ENCODE data around the gene C5orf63. TPM values are rescaled to one million over a fixed set of nuclear protein-coding genes. Genes with fewer than 3 reads are reported as not detected.

The C5orf63 gene
- total and polyA plus RNA-seq, 9 of the 15 experiments (the other 6 are each of a cell fraction or from before 2014, with no cell fraction given): 1.8 to 24.6 (median 6.2) TPM

DNA sequence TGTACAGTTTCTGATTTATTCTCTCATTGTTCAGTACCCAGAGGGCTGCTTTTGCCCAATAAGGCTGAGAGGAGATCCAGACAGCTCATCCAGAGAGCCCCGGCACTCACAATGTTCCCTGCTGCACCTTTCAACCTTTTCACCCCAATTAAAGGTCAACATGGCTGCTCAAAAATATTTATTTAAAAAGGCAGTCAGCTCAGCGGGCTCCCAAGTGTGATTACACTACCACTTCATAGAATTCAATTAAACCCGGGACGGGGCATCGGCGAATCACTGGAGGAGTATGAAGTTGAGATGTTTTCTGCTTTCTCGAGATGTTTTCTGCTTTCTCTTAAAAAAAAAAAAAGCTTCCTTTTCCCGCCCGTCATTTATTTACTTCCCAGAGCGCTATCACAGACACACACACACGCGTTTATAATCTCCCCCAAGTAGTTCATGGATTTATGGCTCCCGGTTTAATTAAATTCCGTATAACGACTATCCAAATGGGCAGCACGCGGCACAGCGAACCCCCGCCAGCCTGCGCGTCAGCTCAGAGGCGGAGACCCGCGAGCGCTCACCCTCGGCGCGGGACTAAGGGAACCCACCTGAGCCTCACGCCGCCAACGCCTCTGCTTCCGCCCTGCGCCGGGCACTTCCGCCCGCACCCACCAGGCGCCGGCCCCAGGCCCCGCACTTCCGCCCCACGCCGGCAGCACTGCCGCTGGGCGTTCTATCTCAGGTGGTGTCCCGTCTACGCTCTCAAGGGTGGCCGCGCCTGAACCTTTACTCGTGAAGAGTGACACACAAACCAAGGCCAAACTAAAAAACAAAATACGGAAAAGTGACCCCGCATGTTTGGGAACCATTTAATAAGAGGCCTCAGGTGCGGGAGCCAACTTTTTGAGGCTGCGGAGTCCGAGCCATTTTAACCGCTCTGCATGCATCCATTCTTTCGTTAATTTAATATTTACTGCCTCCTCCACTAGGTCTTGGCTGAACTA is at the start of gene C5orf63 (continued):
- TF ChIP-seq, protein P1, sequence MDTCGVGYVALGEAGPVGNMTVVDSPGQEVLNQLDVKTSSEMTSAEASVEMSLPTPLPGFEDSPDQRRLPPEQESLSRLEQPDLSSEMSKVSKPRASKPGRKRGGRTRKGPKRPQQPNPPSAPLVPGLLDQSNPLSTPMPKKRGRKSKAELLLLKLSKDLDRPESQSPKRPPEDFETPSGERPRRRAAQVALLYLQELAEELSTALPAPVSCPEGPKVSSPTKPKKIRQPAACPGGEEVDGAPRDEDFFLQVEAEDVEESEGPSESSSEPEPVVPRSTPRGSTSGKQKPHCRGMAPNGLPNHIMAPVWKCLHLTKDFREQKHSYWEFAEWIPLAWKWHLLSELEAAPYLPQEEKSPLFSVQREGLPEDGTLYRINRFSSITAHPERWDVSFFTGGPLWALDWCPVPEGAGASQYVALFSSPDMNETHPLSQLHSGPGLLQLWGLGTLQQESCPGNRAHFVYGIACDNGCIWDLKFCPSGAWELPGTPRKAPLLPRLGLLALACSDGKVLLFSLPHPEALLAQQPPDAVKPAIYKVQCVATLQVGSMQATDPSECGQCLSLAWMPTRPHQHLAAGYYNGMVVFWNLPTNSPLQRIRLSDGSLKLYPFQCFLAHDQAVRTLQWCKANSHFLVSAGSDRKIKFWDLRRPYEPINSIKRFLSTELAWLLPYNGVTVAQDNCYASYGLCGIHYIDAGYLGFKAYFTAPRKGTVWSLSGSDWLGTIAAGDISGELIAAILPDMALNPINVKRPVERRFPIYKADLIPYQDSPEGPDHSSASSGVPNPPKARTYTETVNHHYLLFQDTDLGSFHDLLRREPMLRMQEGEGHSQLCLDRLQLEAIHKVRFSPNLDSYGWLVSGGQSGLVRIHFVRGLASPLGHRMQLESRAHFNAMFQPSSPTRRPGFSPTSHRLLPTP (IDR thresholded peaks at IDR 0.05; ENCODE audit: borderline replicate concordance, extremely low read depth, insufficient read length): no peak
- no peak for TF ChIP-seq STAT5A (IDR thresholded peaks at IDR 0.05; ENCODE audit: borderline replicate concordance, low read length)
- no peak for TF ChIP-seq ARHGAP35 (IDR thresholded peaks at IDR 0.05; ENCODE audit: partially characterized antibody)
- no peak for TF ChIP-seq POU5F1 (IDR thresholded peaks at IDR 0.05; ENCODE audit: borderline replicate concordance, low read depth, low read length, partially characterized antibody)
- TF ChIP-seq PTTG1 (tag; IDR thresholded peaks at IDR 0.05; ENCODE audit: low read depth): no peak
- TF ChIP-seq, protein P2, sequence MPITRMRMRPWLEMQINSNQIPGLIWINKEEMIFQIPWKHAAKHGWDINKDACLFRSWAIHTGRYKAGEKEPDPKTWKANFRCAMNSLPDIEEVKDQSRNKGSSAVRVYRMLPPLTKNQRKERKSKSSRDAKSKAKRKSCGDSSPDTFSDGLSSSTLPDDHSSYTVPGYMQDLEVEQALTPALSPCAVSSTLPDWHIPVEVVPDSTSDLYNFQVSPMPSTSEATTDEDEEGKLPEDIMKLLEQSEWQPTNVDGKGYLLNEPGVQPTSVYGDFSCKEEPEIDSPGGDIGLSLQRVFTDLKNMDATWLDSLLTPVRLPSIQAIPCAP (CRISPR knock-in tag; IDR thresholded peaks at IDR 0.05; ENCODE audit: borderline replicate concordance): no peak
- TF ChIP-seq, protein P3, sequence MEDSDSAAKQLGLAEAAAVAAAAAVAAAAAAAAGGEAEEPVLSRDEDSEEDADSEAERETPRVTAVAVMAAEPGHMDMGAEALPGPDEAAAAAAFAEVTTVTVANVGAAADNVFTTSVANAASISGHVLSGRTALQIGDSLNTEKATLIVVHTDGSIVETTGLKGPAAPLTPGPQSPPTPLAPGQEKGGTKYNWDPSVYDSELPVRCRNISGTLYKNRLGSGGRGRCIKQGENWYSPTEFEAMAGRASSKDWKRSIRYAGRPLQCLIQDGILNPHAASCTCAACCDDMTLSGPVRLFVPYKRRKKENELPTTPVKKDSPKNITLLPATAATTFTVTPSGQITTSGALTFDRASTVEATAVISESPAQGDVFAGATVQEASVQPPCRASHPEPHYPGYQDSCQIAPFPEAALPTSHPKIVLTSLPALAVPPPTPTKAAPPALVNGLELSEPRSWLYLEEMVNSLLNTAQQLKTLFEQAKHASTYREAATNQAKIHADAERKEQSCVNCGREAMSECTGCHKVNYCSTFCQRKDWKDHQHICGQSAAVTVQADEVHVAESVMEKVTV (CRISPR knock-in tag; IDR thresholded peaks at IDR 0.05): no peak
- TF ChIP-seq PHB2 (IDR thresholded peaks at IDR 0.05; ENCODE audit: low read depth): no peak
- TF ChIP-seq, protein P4, sequence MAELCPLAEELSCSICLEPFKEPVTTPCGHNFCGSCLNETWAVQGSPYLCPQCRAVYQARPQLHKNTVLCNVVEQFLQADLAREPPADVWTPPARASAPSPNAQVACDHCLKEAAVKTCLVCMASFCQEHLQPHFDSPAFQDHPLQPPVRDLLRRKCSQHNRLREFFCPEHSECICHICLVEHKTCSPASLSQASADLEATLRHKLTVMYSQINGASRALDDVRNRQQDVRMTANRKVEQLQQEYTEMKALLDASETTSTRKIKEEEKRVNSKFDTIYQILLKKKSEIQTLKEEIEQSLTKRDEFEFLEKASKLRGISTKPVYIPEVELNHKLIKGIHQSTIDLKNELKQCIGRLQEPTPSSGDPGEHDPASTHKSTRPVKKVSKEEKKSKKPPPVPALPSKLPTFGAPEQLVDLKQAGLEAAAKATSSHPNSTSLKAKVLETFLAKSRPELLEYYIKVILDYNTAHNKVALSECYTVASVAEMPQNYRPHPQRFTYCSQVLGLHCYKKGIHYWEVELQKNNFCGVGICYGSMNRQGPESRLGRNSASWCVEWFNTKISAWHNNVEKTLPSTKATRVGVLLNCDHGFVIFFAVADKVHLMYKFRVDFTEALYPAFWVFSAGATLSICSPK (IDR thresholded peaks at IDR 0.05; ENCODE audit: borderline replicate concordance): no peak
- TF ChIP-seq ZNF699 (CRISPR knock-in tag; IDR thresholded peaks at IDR 0.05; ENCODE audit: insufficient replicate concordance): no peak
- no peak for TF ChIP-seq FOXK1 (CRISPR knock-in tag; IDR thresholded peaks at IDR 0.05; ENCODE audit: borderline replicate concordance)
- TF ChIP-seq HDAC1 (IDR thresholded peaks at IDR 0.05): no peak
- TF ChIP-seq NCOR1 (IDR thresholded peaks at IDR 0.05): no peak
- no peak for TF ChIP-seq PRPF4 (IDR thresholded peaks at IDR 0.05; ENCODE audit: insufficient read depth, low read depth, low read length, poor library complexity, severe bottlenecking)
- TF ChIP-seq RBM14 (IDR thresholded peaks at IDR 0.05; ENCODE audit: borderline replicate concordance, insufficient read depth, low read depth, low read length): no peak
- peak; percentile 48 for TF ChIP-seq MYC (IDR thresholded peaks at IDR 0.05; ENCODE audit: low read depth, low read length)
- TF ChIP-seq MYC (CRISPR knock-in tag; IDR thresholded peaks at IDR 0.05; ENCODE audit: borderline replicate concordance, low read depth): no peak
